ENCODE data around the gene TMEM196. TPM values are rescaled to one million over a fixed set of nuclear protein-coding genes. Genes with fewer than 3 reads are reported as not detected.

The TMEM196 gene
- total RNA-seq, 1 experiment from 2014 or later, result not detected

DNA sequence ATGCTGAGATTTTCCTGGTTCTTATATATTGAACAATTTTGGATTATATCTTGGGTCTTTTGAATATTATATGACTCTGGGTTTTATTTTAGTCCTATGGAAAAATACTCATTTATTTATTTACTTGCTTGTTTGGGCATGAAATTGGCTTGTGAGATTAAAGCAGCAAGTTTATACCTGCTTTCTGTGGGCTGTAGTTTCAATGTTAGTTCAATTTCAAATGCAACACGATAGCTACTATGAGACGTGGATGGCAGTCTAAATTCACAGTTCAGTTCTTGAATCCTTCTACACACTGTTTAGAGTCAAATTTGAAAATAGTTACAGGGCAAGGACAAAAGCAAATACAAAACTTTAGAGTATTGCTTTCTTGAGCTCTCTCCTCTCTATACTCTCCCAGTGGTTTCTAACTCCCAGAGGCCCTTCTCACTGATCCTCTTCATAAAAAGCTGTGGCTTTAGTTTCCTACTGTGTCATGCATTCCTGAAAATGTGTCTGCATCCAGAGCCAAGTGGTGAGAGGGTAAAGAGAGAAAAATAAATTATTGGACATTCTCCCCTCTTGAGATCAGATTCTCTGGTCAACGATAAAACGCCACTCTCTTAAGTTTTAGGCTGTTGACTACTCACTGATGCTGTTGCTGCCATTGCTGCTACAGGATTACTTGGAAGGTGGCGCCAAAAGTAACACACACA lies 99.0 kb downstream of the TMEM196 start:
- Histone ChIP-seq H3K9me2 (ENCODE audit: insufficient read depth) (no peaks in the 10 kb centered on the region), H3K79me2 (ENCODE audit: insufficient read depth, low read length) (no peaks in the 10 kb centered on the region), H4K20me1 (ENCODE audit: insufficient read depth) (no peaks in the 10 kb centered on the region), H3K36me3 (ENCODE audit: control insufficient read depth in 1 of 2, insufficient read depth in 2 of 2, low read length in 2 of 2) (no peaks in the 10 kb centered on the region), H3K27me3 (ENCODE audit: insufficient read depth, low read length) (no peaks in the 10 kb centered on the region), H2AFZ (ENCODE audit: low read depth, low read length, poor library complexity, severe bottlenecking) (no peak overlapping the region), H3K4me2 (ENCODE audit: low read length) (no peak overlapping the region), H3K4me3 (replicated peaks in 1 of 2; ENCODE audit: low read depth in 1 of 2, low read length in 2 of 2) (no peak overlapping the region), H3K9me3 (ENCODE audit: control insufficient read depth in 1 of 2, insufficient read depth in 1 of 2, low read depth in 1 of 2, low read length in 2 of 2) (no peaks in the 10 kb centered on the region), H3K4me1 (ENCODE audit: control insufficient read depth in 1 of 2, insufficient read depth in 2 of 2, low read length in 2 of 2) (no peaks in the 10 kb centered on the region), H3K9ac (ENCODE audit: low read length) (no peak overlapping the region), H3K27ac (ENCODE audit: low read depth, low read length) (no peak overlapping the region)
- ATAC-seq (no peak), DNase-seq (ENCODE audit: low read depth, low spot score) (no peak)
- ChIA-PET RAD21 (ENCODE audit: low non-redundant PET in 1 of 2, low total read pairs in 2 of 2, uncharacterized antibody in 2 of 2, unreplicated experiment in 2 of 2) (interaction anchor here in 1 of 2 experiments (0.7 kb wide), 1 partner anchor 40 kb away, joined by 3 read pairs; no protein-coding TSS in a partner anchor), CTCF (no interaction called here), POLR2A (no interaction called here)
- TF ChIP-seq, protein P1, sequence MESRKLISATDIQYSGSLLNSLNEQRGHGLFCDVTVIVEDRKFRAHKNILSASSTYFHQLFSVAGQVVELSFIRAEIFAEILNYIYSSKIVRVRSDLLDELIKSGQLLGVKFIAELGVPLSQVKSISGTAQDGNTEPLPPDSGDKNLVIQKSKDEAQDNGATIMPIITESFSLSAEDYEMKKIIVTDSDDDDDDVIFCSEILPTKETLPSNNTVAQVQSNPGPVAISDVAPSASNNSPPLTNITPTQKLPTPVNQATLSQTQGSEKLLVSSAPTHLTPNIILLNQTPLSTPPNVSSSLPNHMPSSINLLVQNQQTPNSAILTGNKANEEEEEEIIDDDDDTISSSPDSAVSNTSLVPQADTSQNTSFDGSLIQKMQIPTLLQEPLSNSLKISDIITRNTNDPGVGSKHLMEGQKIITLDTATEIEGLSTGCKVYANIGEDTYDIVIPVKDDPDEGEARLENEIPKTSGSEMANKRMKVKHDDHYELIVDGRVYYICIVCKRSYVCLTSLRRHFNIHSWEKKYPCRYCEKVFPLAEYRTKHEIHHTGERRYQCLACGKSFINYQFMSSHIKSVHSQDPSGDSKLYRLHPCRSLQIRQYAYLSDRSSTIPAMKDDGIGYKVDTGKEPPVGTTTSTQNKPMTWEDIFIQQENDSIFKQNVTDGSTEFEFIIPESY (IDR thresholded peaks at IDR 0.05; ENCODE audit: extremely low read depth, insufficient replicate concordance, low read length), result no peak
- TF ChIP-seq REST (IDR thresholded peaks at IDR 0.05; ENCODE audit: low read depth) (no peak), ZFX (IDR thresholded peaks at IDR 0.05) (no peak)
- no TSS peak for BruUV-seq (replicated peaks)
- intact Hi-C loops (cut with micrococcal nuclease), result loop anchor here (10.0 kb wide), 1 partner anchor 1990 kb away; no protein-coding TSS in a partner anchor

Data from HCT116 (cell line).